Erythroblast (primary cell): Measurements from ENCODE around the gene CYTH3.

Source experiments
- GATA1 ChIP-seq: IDR thresholded peaks from 2 replicates; pipeline ENCODE4 v1.6.1; 2011; ENCODE audit warnings: low read depth, mild to moderate bottlenecking, control low read depth, low read length, moderate library complexity
- POLR2A ChIP-seq: IDR thresholded peaks from 2 replicates; pipeline ENCODE4 v1.6.1; 2011; ENCODE audit warnings: mild to moderate bottlenecking, low read length

DNA sequence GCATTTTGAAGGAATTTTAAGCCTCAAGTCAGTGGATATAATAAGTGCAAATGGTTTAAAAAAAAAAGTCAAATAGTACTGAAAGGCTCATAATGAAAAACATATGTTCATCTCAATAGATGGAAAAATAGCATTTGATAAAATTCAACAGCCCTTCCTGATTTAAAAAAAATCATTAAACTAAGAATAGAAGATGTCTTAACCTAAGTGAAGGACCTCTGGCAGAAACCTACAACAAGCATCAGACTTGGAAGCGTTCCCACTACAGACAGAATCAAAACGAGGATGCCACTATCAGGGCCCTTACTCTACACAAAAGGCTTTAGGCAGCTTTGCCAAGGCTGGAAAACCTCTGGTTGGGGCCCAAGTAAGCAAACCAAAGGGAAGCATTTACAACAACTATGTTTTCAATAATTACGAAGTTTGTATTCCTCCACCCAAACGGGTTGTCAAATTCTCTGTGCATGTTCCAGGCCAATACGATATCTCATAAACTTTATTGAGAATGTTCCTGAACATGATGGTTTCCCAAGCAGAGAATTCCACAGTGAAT is 45.1 kb downstream of the CYTH3 start:
- TF ChIP-seq POLR2A (no peak), GATA1 (no peak)
